Measurements from ENCODE around the gene NAIF1.

The NAIF1 gene

GRCh38 chr9:128109050-128109709, 42.1 kb upstream of the NAIF1 start:
- Histone ChIP-seq H3K9me3 (ENCODE audit: low read length) (no peaks in the 10 kb centered on the region), H3K27me3 (ENCODE audit: insufficient read depth, low read length) (no peaks in the 10 kb centered on the region), H3F3A (ENCODE audit: insufficient read depth, low read length) (peaks cover 4% of the 10 kb centered on the region; the same call in 1 of the 2 replicates), H3K9ac (ENCODE audit: low read length) (no peak overlapping the region), H2AFZ (ENCODE audit: low read length) (no peak overlapping the region), H4K20me1 (ENCODE audit: insufficient read depth, low read length) (no peaks in the 10 kb centered on the region), H3K36me3 (ENCODE audit: insufficient read depth, low read length) (peaks cover 64% of the 10 kb centered on the region), H3K4me2 (ENCODE audit: low read length) (no peak overlapping the region), H3K4me3 (ENCODE audit: low read depth, low read length, poor library complexity, severe bottlenecking) (no peak overlapping the region), H3K27ac (ENCODE audit: low read depth, low read length, poor library complexity, severe bottlenecking) (no peak overlapping the region), H3K4me1 (ENCODE audit: insufficient read depth, low read length, severe bottlenecking) (no peaks in the 10 kb centered on the region), H3K79me2 (ENCODE audit: insufficient read depth, low read length) (no peaks in the 10 kb centered on the region), H3K9me2 (ENCODE audit: low read depth, low read length) (no peaks in the 10 kb centered on the region)
- TF ChIP-seq EZH2 (IDR thresholded peaks at IDR 0.05; ENCODE audit: borderline replicate concordance, low read length) = no peak
- TF ChIP-seq, protein P1, sequence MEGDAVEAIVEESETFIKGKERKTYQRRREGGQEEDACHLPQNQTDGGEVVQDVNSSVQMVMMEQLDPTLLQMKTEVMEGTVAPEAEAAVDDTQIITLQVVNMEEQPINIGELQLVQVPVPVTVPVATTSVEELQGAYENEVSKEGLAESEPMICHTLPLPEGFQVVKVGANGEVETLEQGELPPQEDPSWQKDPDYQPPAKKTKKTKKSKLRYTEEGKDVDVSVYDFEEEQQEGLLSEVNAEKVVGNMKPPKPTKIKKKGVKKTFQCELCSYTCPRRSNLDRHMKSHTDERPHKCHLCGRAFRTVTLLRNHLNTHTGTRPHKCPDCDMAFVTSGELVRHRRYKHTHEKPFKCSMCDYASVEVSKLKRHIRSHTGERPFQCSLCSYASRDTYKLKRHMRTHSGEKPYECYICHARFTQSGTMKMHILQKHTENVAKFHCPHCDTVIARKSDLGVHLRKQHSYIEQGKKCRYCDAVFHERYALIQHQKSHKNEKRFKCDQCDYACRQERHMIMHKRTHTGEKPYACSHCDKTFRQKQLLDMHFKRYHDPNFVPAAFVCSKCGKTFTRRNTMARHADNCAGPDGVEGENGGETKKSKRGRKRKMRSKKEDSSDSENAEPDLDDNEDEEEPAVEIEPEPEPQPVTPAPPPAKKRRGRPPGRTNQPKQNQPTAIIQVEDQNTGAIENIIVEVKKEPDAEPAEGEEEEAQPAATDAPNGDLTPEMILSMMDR (IDR thresholded peaks at IDR 0.05; ENCODE audit: low read length) = no peak

GRCh38 chr9:128108269-128109049, 41.3 kb upstream of the NAIF1 start:
- peaks cover 3% of the 10 kb centered on the region for H3K4me1 ChIP-seq (ENCODE audit: insufficient read depth, low read length, severe bottlenecking)
- no peak overlapping the region for H3K4me3 ChIP-seq (ENCODE audit: low read depth, low read length, poor library complexity, severe bottlenecking)
- H3F3A ChIP-seq (ENCODE audit: insufficient read depth, low read length) = peaks cover 4% of the 10 kb centered on the region; the same call in 1 of the 2 replicates
- H3K9me3 ChIP-seq (ENCODE audit: low read length) = no peaks in the 10 kb centered on the region
- no peaks in the 10 kb centered on the region for H4K20me1 ChIP-seq (ENCODE audit: insufficient read depth, low read length)
- no peaks in the 10 kb centered on the region for H3K79me2 ChIP-seq (ENCODE audit: insufficient read depth, low read length)
- H3K9me2 ChIP-seq (ENCODE audit: low read depth, low read length) = no peaks in the 10 kb centered on the region
- no peak overlapping the region for H3K4me2 ChIP-seq (ENCODE audit: low read length)
- no peak overlapping the region for H3K9ac ChIP-seq (ENCODE audit: low read length)
- H3K36me3 ChIP-seq (ENCODE audit: insufficient read depth, low read length) = peaks cover 64% of the 10 kb centered on the region
- H3K27me3 ChIP-seq (ENCODE audit: insufficient read depth, low read length) = no peaks in the 10 kb centered on the region
- no peak overlapping the region for H3K27ac ChIP-seq (ENCODE audit: low read depth, low read length, poor library complexity, severe bottlenecking)
- no peak overlapping the region for H2AFZ ChIP-seq (ENCODE audit: low read length)
- TF ChIP-seq, protein P1 (IDR thresholded peaks at IDR 0.05; ENCODE audit: low read length) = no peak
- TF ChIP-seq EZH2 (IDR thresholded peaks at IDR 0.05; ENCODE audit: borderline replicate concordance, low read length) = no peak

- no peak overlapping the region for H3K4me2 ChIP-seq (ENCODE audit: low read length)
- no peak overlapping the region for H3K4me3 ChIP-seq (ENCODE audit: low read depth, low read length, poor library complexity, severe bottlenecking)
- H3K4me1 ChIP-seq (ENCODE audit: insufficient read depth, low read length, severe bottlenecking) = peaks cover 11% of the 10 kb centered on the region
- TF ChIP-seq, protein P1 (IDR thresholded peaks at IDR 0.05; ENCODE audit: low read length) = no peak
- TF ChIP-seq EZH2 (IDR thresholded peaks at IDR 0.05; ENCODE audit: borderline replicate concordance, low read length) = no peak
- no peaks in the 10 kb centered on the region for H3K9me3 ChIP-seq (ENCODE audit: low read length)
- H3F3A ChIP-seq (ENCODE audit: insufficient read depth, low read length) = peaks cover 4% of the 10 kb centered on the region; the same call in 1 of the 2 replicates
- no peak overlapping the region for H2AFZ ChIP-seq (ENCODE audit: low read length)
- H3K27ac ChIP-seq (ENCODE audit: low read depth, low read length, poor library complexity, severe bottlenecking) = no peak overlapping the region
- H3K27me3 ChIP-seq (ENCODE audit: insufficient read depth, low read length) = no peaks in the 10 kb centered on the region
- H3K9me2 ChIP-seq (ENCODE audit: low read depth, low read length) = no peaks in the 10 kb centered on the region
- H4K20me1 ChIP-seq (ENCODE audit: insufficient read depth, low read length) = no peaks in the 10 kb centered on the region
- H3K9ac ChIP-seq (ENCODE audit: low read length) = no peak overlapping the region
- H3K36me3 ChIP-seq (ENCODE audit: insufficient read depth, low read length) = peaks cover 58% of the 10 kb centered on the region
- H3K79me2 ChIP-seq (ENCODE audit: insufficient read depth, low read length) = no peaks in the 10 kb centered on the region
Observed at GRCh38 chr9:128107468-128108268, 40.5 kb upstream of the NAIF1 start.
